ENCODE measurements around the gene CALML3. TPM values are rescaled to one million over a fixed set of nuclear protein-coding genes. Genes with fewer than 3 reads are reported as not detected.

Gene CALML3
- total RNA-seq, 4 donors from 2014 or later: not detected

- Histone ChIP-seq H3K36me3 (no peaks in the 10 kb centered on the region), H3K4me1 (no peaks in the 10 kb centered on the region), H3K27ac (no peak overlapping the region), H3K27me3 (no peaks in the 10 kb centered on the region), H3K9me3 (no peaks in the 10 kb centered on the region), H3K4me3 (no peak overlapping the region)
- intact Hi-C loops (cut with DNase I; ENCODE audit: low total_unique reads): no loop called here
- TF ChIP-seq POLR2A (IDR thresholded peaks at IDR 0.05): no peak
- TF ChIP-seq CTCF (IDR thresholded peaks at IDR 0.05): no peak
- DNase-seq: no peak
These were observed 17.8 kb upstream of the CALML3 start for GRCh38 chr10:5506751-5507648.

GRCh38 chr10:5507649-5508131 is 17.1 kb upstream of the CALML3 start:
- no peaks in the 10 kb centered on the region for H3K9me3 ChIP-seq
- no peak overlapping the region for H3K4me3 ChIP-seq
- TF ChIP-seq POLR2A (IDR thresholded peaks at IDR 0.05) (no peak), CTCF (IDR thresholded peaks at IDR 0.05) (no peak)
- intact Hi-C loops (cut with DNase I; ENCODE audit: low total_unique reads): no loop called here
- H3K27ac ChIP-seq: no peak overlapping the region
- DNase-seq: no peak
- H3K36me3 ChIP-seq: no peaks in the 10 kb centered on the region
- no peaks in the 10 kb centered on the region for H3K4me1 ChIP-seq
- H3K27me3 ChIP-seq: no peaks in the 10 kb centered on the region

- H3K27ac ChIP-seq: no peak overlapping the region
- no peaks in the 10 kb centered on the region for H3K27me3 ChIP-seq
- no peak for DNase-seq
These were observed 16.6 kb upstream of the CALML3 start for GRCh38 chr10:5508161-5508604.

GRCh38 chr10:5508786-5509185 is 16.0 kb upstream of the CALML3 start:
- intact Hi-C loops (cut with DNase I; ENCODE audit: low total_unique reads): no loop called here
- no peak for DNase-seq
- Histone ChIP-seq H3K27ac (no peak overlapping the region), H3K4me1 (no peaks in the 10 kb centered on the region), H3K4me3 (no peak overlapping the region), H3K36me3 (no peaks in the 10 kb centered on the region), H3K9me3 (no peaks in the 10 kb centered on the region), H3K27me3 (no peaks in the 10 kb centered on the region)
- TF ChIP-seq POLR2A (IDR thresholded peaks at IDR 0.05) (no peak), CTCF (IDR thresholded peaks at IDR 0.05) (no peak)

More at GRCh38 chr10:5508161-5508604, 16.6 kb upstream of the CALML3 start:
- Histone ChIP-seq H3K4me3 (no peak overlapping the region), H3K9me3 (no peaks in the 10 kb centered on the region), H3K36me3 (no peaks in the 10 kb centered on the region), H3K4me1 (no peaks in the 10 kb centered on the region)
- intact Hi-C loops (cut with DNase I; ENCODE audit: low total_unique reads): no loop called here
- no peak for TF ChIP-seq CTCF (IDR thresholded peaks at IDR 0.05)
- TF ChIP-seq POLR2A (IDR thresholded peaks at IDR 0.05): no peak

- H3K4me3 ChIP-seq: no peak overlapping the region
- TF ChIP-seq POLR2A (IDR thresholded peaks at IDR 0.05): no peak
- no peaks in the 10 kb centered on the region for H3K9me3 ChIP-seq
- no peak overlapping the region for H3K27ac ChIP-seq
- H3K27me3 ChIP-seq: no peaks in the 10 kb centered on the region
- no peaks in the 10 kb centered on the region for H3K36me3 ChIP-seq
- intact Hi-C loops (cut with DNase I; ENCODE audit: low total_unique reads): no loop called here
- DNase-seq: no peak
- H3K4me1 ChIP-seq: no peaks in the 10 kb centered on the region
These were observed 15.5 kb upstream of the CALML3 start for GRCh38 chr10:5509236-5509635.

Measured in uterus (tissue), 4 donors.